Prostate gland (tissue), 2 donors: ENCODE results near the gene SBF1.
"Not testable (repeated sequence)": the region's sequence is repeated elsewhere in the genome, so short reads cannot be mapped to it uniquely, and the experiment has no call there.

Experiments used
- POLR2A ChIP-seq: fragments of 450-650 bp; IDR thresholded peaks from one replicate; pipeline ENCODE4 v1.6.1; 2016; ENCODE audit warnings: antibody characterized with exemption, mild to moderate bottlenecking
- TF ChIP-seq, protein P1 (sequence below), 4 experiments: fragments of 200-600 bp in 2 of 4; fragments of 450-650 bp in 2 of 4; sonication (generic) in 2 of 4; IDR thresholded peaks; 1 replicate in 3 of 4; 2 replicates in 1 of 4; pipeline ENCODE4 v1.5.1; 2016 to 2019; ENCODE audit warnings: antibody characterized with exemption in 4 of 4, mild to moderate bottlenecking in 2 of 4, moderate library complexity in 2 of 4

DNA sequence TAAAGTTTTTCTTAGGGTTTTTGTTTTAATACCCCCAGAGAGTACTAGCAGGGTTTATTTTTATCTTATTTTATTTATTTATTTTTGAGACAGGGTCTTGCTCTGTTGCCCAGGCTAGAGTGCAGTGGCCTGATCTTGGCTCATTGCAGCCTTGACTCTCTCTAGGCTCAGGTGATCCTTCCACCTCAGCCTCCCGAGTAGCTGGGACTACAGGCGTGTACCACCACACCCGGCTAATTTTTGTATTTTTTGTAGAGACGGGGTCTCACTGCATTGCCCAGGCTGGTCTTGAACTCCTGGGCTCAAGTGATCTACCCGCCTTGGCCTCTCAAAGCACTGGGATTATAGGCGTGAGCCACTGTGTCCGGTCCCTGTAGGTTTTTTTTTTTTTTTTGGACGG, 45.3 kb upstream of the SBF1 start:
- TF ChIP-seq, protein P1, sequence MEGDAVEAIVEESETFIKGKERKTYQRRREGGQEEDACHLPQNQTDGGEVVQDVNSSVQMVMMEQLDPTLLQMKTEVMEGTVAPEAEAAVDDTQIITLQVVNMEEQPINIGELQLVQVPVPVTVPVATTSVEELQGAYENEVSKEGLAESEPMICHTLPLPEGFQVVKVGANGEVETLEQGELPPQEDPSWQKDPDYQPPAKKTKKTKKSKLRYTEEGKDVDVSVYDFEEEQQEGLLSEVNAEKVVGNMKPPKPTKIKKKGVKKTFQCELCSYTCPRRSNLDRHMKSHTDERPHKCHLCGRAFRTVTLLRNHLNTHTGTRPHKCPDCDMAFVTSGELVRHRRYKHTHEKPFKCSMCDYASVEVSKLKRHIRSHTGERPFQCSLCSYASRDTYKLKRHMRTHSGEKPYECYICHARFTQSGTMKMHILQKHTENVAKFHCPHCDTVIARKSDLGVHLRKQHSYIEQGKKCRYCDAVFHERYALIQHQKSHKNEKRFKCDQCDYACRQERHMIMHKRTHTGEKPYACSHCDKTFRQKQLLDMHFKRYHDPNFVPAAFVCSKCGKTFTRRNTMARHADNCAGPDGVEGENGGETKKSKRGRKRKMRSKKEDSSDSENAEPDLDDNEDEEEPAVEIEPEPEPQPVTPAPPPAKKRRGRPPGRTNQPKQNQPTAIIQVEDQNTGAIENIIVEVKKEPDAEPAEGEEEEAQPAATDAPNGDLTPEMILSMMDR (IDR thresholded peaks at IDR 0.05) = not testable (repeated sequence)
- not testable (repeated sequence) for TF ChIP-seq POLR2A
